ENCODE data around the gene TNFRSF4. TPM values are rescaled to one million over a fixed set of nuclear protein-coding genes. Genes with fewer than 3 reads are reported as not detected.

Gene TNFRSF4
- total and polyA plus RNA-seq, 2 of the 13 experiments (the other 11 are each of a cell fraction or from before 2014, with no cell fraction given) = not detected

DNA sequence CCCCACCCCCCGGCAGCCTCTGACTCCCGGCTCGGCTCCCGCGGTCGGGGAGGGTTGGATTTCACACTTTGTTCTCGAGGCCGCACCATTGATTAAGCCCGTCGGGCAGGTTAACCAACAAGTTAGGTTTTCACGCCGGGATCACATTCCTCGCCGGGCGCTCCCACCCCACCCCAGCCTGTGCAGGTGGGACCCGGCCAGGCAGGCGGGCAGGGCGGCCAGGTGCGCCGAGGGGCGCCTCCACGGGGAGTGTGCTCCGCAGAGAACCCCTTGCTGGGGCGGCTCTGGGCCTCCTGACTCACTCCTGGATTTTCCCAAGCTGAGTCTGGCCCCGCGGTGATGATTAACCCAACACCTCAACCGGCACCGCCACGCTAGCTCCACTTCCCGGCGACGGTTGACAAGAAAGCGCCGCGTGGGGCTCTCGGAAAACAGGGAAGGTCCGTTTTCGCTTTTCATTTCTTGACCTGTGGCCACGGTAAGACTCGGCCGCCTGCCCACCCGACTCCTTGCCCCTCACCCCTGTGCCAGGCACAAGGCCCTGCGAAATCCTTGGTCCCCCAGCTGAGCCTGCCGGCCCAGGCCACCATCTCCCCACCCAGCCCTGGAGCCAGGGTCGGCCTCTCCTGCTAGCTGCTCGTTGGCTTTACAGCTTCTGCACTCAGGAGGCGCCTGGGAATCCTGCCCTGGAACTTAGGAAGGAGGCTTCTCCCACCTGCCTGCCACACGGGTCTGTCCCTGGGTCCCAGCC, 49.1 kb downstream of the TNFRSF4 start (continued):
- TF ChIP-seq, protein P1, sequence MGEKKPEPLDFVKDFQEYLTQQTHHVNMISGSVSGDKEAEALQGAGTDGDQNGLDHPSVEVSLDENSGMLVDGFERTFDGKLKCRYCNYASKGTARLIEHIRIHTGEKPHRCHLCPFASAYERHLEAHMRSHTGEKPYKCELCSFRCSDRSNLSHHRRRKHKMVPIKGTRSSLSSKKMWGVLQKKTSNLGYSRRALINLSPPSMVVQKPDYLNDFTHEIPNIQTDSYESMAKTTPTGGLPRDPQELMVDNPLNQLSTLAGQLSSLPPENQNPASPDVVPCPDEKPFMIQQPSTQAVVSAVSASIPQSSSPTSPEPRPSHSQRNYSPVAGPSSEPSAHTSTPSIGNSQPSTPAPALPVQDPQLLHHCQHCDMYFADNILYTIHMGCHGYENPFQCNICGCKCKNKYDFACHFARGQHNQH (CRISPR knock-in tag; IDR thresholded peaks at IDR 0.05) = peak; percentile 81
- TF ChIP-seq, protein P2, sequence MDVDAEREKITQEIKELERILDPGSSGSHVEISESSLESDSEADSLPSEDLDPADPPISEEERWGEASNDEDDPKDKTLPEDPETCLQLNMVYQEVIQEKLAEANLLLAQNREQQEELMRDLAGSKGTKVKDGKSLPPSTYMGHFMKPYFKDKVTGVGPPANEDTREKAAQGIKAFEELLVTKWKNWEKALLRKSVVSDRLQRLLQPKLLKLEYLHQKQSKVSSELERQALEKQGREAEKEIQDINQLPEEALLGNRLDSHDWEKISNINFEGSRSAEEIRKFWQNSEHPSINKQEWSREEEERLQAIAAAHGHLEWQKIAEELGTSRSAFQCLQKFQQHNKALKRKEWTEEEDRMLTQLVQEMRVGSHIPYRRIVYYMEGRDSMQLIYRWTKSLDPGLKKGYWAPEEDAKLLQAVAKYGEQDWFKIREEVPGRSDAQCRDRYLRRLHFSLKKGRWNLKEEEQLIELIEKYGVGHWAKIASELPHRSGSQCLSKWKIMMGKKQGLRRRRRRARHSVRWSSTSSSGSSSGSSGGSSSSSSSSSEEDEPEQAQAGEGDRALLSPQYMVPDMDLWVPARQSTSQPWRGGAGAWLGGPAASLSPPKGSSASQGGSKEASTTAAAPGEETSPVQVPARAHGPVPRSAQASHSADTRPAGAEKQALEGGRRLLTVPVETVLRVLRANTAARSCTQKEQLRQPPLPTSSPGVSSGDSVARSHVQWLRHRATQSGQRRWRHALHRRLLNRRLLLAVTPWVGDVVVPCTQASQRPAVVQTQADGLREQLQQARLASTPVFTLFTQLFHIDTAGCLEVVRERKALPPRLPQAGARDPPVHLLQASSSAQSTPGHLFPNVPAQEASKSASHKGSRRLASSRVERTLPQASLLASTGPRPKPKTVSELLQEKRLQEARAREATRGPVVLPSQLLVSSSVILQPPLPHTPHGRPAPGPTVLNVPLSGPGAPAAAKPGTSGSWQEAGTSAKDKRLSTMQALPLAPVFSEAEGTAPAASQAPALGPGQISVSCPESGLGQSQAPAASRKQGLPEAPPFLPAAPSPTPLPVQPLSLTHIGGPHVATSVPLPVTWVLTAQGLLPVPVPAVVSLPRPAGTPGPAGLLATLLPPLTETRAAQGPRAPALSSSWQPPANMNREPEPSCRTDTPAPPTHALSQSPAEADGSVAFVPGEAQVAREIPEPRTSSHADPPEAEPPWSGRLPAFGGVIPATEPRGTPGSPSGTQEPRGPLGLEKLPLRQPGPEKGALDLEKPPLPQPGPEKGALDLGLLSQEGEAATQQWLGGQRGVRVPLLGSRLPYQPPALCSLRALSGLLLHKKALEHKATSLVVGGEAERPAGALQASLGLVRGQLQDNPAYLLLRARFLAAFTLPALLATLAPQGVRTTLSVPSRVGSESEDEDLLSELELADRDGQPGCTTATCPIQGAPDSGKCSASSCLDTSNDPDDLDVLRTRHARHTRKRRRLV (CRISPR knock-in tag; IDR thresholded peaks at IDR 0.05) = 0 out of 2 replicates have a peak, but pooled peaks have one; percentile 23
- TF ChIP-seq, protein P3, sequence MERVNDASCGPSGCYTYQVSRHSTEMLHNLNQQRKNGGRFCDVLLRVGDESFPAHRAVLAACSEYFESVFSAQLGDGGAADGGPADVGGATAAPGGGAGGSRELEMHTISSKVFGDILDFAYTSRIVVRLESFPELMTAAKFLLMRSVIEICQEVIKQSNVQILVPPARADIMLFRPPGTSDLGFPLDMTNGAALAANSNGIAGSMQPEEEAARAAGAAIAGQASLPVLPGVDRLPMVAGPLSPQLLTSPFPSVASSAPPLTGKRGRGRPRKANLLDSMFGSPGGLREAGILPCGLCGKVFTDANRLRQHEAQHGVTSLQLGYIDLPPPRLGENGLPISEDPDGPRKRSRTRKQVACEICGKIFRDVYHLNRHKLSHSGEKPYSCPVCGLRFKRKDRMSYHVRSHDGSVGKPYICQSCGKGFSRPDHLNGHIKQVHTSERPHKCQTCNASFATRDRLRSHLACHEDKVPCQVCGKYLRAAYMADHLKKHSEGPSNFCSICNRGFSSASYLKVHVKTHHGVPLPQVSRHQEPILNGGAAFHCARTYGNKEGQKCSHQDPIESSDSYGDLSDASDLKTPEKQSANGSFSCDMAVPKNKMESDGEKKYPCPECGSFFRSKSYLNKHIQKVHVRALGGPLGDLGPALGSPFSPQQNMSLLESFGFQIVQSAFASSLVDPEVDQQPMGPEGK (CRISPR knock-in tag; IDR thresholded peaks at IDR 0.05) = peak; percentile 48
- TF ChIP-seq ZNF33A (CRISPR knock-in tag; IDR thresholded peaks at IDR 0.05; ENCODE audit: borderline replicate concordance) (no peak), TGIF2 (CRISPR knock-in tag; IDR thresholded peaks at IDR 0.05) (0 out of 2 replicates have a peak, but pooled peaks have one; percentile 48), ZNF678 (CRISPR knock-in tag; IDR thresholded peaks at IDR 0.05) (0 out of 2 replicates have a peak, but pooled peaks have one; percentile 39), MBD4 (IDR thresholded peaks at IDR 0.05; ENCODE audit: borderline replicate concordance, low read length) (no peak), TMF1 (CRISPR knock-in tag; IDR thresholded peaks at IDR 0.05; ENCODE audit: low read depth) (0 out of 2 replicates have a peak, but pooled peaks have one; percentile 12), ZNF709 (CRISPR knock-in tag; IDR thresholded peaks at IDR 0.05) (no peak), RORA (CRISPR knock-in tag; IDR thresholded peaks at IDR 0.05) (no peak), REL (CRISPR knock-in tag; conservative IDR thresholded peaks at IDR 0.05) (no peak)
- TF ChIP-seq, protein P4, sequence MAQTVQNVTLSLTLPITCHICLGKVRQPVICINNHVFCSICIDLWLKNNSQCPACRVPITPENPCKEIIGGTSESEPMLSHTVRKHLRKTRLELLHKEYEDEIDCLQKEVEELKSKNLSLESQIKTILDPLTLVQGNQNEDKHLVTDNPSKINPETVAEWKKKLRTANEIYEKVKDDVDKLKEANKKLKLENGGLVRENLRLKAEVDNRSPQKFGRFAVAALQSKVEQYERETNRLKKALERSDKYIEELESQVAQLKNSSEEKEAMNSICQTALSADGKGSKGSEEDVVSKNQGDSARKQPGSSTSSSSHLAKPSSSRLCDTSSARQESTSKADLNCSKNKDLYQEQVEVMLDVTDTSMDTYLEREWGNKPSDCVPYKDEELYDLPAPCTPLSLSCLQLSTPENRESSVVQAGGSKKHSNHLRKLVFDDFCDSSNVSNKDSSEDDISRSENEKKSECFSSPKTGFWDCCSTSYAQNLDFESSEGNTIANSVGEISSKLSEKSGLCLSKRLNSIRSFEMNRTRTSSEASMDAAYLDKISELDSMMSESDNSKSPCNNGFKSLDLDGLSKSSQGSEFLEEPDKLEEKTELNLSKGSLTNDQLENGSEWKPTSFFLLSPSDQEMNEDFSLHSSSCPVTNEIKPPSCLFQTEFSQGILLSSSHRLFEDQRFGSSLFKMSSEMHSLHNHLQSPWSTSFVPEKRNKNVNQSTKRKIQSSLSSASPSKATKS (CRISPR knock-in tag; IDR thresholded peaks at IDR 0.05) = no peak
- TF ChIP-seq, protein P5, sequence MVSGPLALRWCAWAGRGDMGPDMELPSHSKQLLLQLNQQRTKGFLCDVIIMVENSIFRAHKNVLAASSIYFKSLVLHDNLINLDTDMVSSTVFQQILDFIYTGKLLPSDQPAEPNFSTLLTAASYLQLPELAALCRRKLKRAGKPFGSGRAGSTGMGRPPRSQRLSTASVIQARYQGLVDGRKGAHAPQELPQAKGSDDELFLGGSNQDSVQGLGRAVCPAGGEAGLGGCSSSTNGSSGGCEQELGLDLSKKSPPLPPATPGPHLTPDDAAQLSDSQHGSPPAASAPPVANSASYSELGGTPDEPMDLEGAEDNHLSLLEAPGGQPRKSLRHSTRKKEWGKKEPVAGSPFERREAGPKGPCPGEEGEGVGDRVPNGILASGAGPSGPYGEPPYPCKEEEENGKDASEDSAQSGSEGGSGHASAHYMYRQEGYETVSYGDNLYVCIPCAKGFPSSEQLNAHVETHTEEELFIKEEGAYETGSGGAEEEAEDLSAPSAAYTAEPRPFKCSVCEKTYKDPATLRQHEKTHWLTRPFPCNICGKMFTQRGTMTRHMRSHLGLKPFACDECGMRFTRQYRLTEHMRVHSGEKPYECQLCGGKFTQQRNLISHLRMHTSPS (CRISPR knock-in tag; IDR thresholded peaks at IDR 0.05; ENCODE audit: low read depth) = peak; percentile 39; the same call in 1 of the 2 replicates
- TF ChIP-seq, protein P6, sequence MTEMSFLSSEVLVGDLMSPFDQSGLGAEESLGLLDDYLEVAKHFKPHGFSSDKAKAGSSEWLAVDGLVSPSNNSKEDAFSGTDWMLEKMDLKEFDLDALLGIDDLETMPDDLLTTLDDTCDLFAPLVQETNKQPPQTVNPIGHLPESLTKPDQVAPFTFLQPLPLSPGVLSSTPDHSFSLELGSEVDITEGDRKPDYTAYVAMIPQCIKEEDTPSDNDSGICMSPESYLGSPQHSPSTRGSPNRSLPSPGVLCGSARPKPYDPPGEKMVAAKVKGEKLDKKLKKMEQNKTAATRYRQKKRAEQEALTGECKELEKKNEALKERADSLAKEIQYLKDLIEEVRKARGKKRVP (CRISPR knock-in tag; IDR thresholded peaks at IDR 0.05) = no peak
